Astrocyte of the spinal cord (primary cell): ENCODE data around the gene C13orf42.

Experiments
- DNase-seq: peaks from one replicate; pipeline ENCODE4 v3.0.0; 2011; ENCODE audit warnings: low read depth, low spot score
- H3K4me3 ChIP-seq: 2 replicates; pipeline ENCODE4 v1.5.1; 2011; ENCODE audit warnings: low read depth, mild to moderate bottlenecking, low read length, moderate library complexity
- CTCF ChIP-seq: IDR thresholded peaks from 2 replicates; pipeline ENCODE4 v1.5.1; 2012; ENCODE audit warnings: low read depth, mild to moderate bottlenecking, low read length, inconsistent platforms
- in situ Hi-C: cut with HindIII; loops from 2 replicates; pipeline ENCODE4 v1.10.0; 2017; ENCODE audit warnings: low sequenced_read_pairs

C13orf42 gene

GRCh38 chr13:51111174-51111573 is at the start of gene C13orf42:
TSS of gene C13orf42 (minus strand) at chr13:51111274. CDS start at chr13:51111209, 65 bp downstream.
- no peak for TF ChIP-seq CTCF
- H3K4me3 ChIP-seq: no peak within 1 kb of the TSS
- DNase-seq: no peak
- in situ Hi-C loops: no loop called here

- DNase-seq: no peak
- TF ChIP-seq CTCF: no peak
- in situ Hi-C loops: no loop called here
- H3K4me3 ChIP-seq: no peak overlapping the region
These were observed 47.9 kb upstream of the C13orf42 start for GRCh38 chr13:51158880-51159518.

- H3K4me3 ChIP-seq: no peak overlapping the region
- no peak for TF ChIP-seq CTCF
- DNase-seq: no peak
- in situ Hi-C loops: no loop called here
These were observed 47.3 kb upstream of the C13orf42 start for GRCh38 chr13:51158365-51158764.

DNA sequence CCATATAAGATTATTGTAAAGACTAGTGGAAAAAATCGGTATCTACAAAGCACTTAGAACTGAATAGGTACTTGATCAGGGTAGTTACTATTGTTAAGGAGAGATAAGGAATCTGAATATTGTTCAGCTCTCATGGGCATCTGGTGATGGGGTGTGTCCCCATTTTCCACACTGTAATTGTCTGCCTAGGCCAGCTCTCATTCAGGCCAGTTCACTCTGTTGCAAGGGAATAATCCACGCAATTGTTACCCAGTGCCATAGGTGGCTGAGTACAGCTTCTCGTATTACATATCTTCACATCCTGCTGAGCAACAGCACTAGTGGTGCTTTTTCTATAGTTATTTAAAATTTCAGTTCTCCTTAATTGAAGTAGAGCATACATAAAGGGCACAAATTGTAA is 45.6 kb upstream of the C13orf42 start:
- TF ChIP-seq CTCF: no peak
- H3K4me3 ChIP-seq: no peak overlapping the region
- in situ Hi-C loops: no loop called here
- no peak for DNase-seq

- in situ Hi-C loops: no loop called here
- TF ChIP-seq CTCF: no peak
- no peak for DNase-seq
These were observed 44.9 kb upstream of the C13orf42 start for GRCh38 chr13:51155776-51156515.

DNA sequence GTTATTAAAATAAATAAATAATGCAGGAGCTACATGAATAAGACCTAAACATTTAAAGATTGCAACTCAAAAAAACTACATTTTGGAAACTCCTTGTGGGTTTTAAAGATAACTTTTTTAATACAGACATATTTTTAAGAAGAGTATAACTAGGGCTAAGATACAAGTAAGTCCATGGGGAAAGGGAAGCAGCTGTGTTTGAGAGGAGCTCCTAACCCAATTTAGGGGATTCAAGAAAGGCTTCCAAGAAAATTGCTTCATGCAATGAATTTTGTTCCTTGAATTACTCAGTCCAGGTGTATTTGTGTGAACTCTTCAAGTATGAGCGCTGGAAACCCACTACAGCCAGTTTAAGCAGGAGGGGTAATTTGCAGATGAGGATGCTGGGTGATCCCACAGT is 44.1 kb upstream of the C13orf42 start:
- no peak for DNase-seq
- no peak overlapping the region for H3K4me3 ChIP-seq
- TF ChIP-seq CTCF: no peak
- in situ Hi-C loops: no loop called here

More at GRCh38 chr13:51155776-51156515, 44.9 kb upstream of the C13orf42 start:
- no peak overlapping the region for H3K4me3 ChIP-seq
